ENCODE data around the gene ATP4B.

DNA sequence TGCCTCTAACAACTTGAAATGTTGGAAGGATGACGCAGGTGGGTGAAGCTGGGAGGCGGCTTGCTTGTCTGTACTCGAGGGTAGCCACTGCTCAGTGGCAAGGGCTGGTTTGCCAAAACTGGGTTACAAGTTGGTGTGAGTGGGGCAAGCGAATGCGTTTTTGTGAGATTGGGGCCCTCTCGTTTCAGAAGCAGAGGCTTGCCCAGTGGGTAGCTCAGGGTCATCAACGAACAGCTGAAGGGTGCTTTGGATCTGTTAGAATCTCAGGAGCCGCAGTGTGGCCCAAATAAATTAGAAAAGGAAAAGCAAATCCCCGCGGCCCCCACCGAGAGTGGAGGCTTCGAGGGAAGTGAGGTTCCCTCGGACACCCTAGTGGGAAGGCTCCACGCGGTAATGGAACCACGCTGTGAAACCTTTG is 7.3 kb downstream of the ATP4B start:
- no peak for TF ChIP-seq POLR2A (IDR thresholded peaks at IDR 0.05; ENCODE audit: low read length)
- no peak for TF ChIP-seq GATA1 (IDR thresholded peaks at IDR 0.05; ENCODE audit: low read depth, low read length)
